H1 (cell line): ENCODE results near the gene AK2. TPM values are rescaled to one million over a fixed set of nuclear protein-coding genes. Genes with fewer than 3 reads are reported as not detected.

Experiments used
- CTCF ChIA-PET: fragments of 300-600 bp; sonication (Branson Sonifier 250); formaldehyde crosslinking; loops from one replicate; lab custom pipeline; 2021; ENCODE audit not compliant: partially characterized antibody; lab: Charles Lee
- POLR2A ChIA-PET: fragments of 300-600 bp; sonication (Branson Sonifier 250); formaldehyde crosslinking; loops from one replicate; lab custom pipeline; 2021; ENCODE audit warnings: inconsistent platforms; ENCODE audit not compliant: partially characterized antibody; lab: Charles Lee
- DNase-seq, 2 experiments: peaks; one replicate each; pipeline versions ENCODE4 v3.0.0 to v3.0.0-alpha.2; 2010 to 2022; ENCODE audit warnings: low spot score in 2 of 2, low read depth in 1 of 2, mixed read lengths in 1 of 2
- FAIRE-seq: peaks from 2 replicates; lab custom pipeline; 2011; peaks lifted over from hg19 to GRCh38; lab: Jason Lieb, UNC
- H2AFZ ChIP-seq: 2 replicates; pipeline ENCODE4 v1.8.1; 2012; ENCODE audit warnings: low read length, inconsistent platforms
- H2AK5ac ChIP-seq: 2 replicates; pipeline ENCODE4 v1.6.1; 2013; ENCODE audit warnings: low read depth, low read length
- H2BK120ac ChIP-seq: replicated peaks from 2 replicates; pipeline ENCODE3; 2013; ENCODE audit warnings: low read depth, low read length, inconsistent platforms
- H2BK12ac ChIP-seq: 2 replicates; pipeline ENCODE4 v1.6.1; 2013; ENCODE audit warnings: low read depth, low read length
- H2BK15ac ChIP-seq: 2 replicates; pipeline ENCODE4 v1.6.1; 2013; ENCODE audit warnings: low read length
- H2BK20ac ChIP-seq: 2 replicates; pipeline ENCODE4 v1.6.1; 2013; ENCODE audit warnings: low read length
- H2BK5ac ChIP-seq: 2 replicates; pipeline ENCODE4 v1.6.1; 2013; ENCODE audit warnings: low read depth, low read length
- H3K14ac ChIP-seq: 2 replicates; pipeline ENCODE4 v1.6.1; 2013; ENCODE audit warnings: inconsistent platforms; ENCODE audit not compliant: insufficient read length
- H3K18ac ChIP-seq: 2 replicates; pipeline ENCODE4 v1.6.1; 2013; ENCODE audit warnings: low read length; ENCODE audit errors: extremely low read depth
- H3K23ac ChIP-seq: 2 replicates; pipeline ENCODE4 v1.6.1; 2013; ENCODE audit warnings: inconsistent platforms; ENCODE audit not compliant: insufficient read length
- H3K23me2 ChIP-seq: 2 replicates; pipeline ENCODE4 v1.6.1; 2013; ENCODE audit warnings: low read depth, low read length
- H3K27ac ChIP-seq: 2 replicates; pipeline ENCODE4 v1.6.1; 2011; ENCODE audit warnings: low read depth, low read length, inconsistent platforms
- H3K27me3 ChIP-seq, 4 experiments: replicated peaks in 1 of 4; 1 replicate in 1 of 4; 2 replicates in 3 of 4; pipeline versions ENCODE4 v1.6.1 to v1.8.1; 2011 to 2013; ENCODE audit warnings: low read length in 3 of 4, mild to moderate bottlenecking in 3 of 4, inconsistent platforms in 2 of 4, mixed read lengths in 2 of 4, moderate library complexity in 1 of 4; ENCODE audit not compliant: control insufficient read depth in 3 of 4, insufficient read depth in 3 of 4; ENCODE audit errors: extremely low read depth in 1 of 4
- H3K36me3 ChIP-seq, 4 experiments: 2 replicates each; pipeline versions ENCODE4 v1.6.1 to v1.8.1; 2011 to 2013; ENCODE audit warnings: mild to moderate bottlenecking in 4 of 4, low read length in 3 of 4, moderate library complexity in 2 of 4, control low read depth in 1 of 4, inconsistent platforms in 1 of 4; ENCODE audit not compliant: insufficient read depth in 4 of 4, control insufficient read depth in 2 of 4
- H3K4ac ChIP-seq: replicated peaks from 2 replicates; pipeline ENCODE3; 2013; ENCODE audit warnings: low read length, low read depth, mixed read lengths, inconsistent platforms; ENCODE audit not compliant: insufficient read length
- H3K4me1 ChIP-seq, 4 experiments: replicated peaks in 1 of 4; 1 replicate in 1 of 4; 2 replicates in 3 of 4; pipeline versions ENCODE4 v1.6.1 to v1.8.1; 2011 to 2013; ENCODE audit warnings: low read length in 3 of 4, inconsistent platforms in 2 of 4, mixed read lengths in 1 of 4; ENCODE audit not compliant: insufficient read depth in 4 of 4, control insufficient read depth in 3 of 4
- H3K4me2 ChIP-seq, 2 experiments: 2 replicates each; pipeline versions ENCODE4 v1.6.1 to v1.8.1; 2011 to 2013; ENCODE audit warnings: low read depth in 2 of 2, low read length in 2 of 2, control low read depth in 1 of 2, inconsistent platforms in 1 of 2, mild to moderate bottlenecking in 1 of 2; ENCODE audit not compliant: insufficient read depth in 1 of 2
- H3K4me3 ChIP-seq, 4 experiments: fragments of 200-600, 300-600 bp in 1 of 4; sonication (generic), shearing (Covaris generic), sonication (Bioruptor Twin) in 1 of 4; 2 replicates each; pipeline versions ENCODE4 v1.5.1 to v1.8.1; 2011 to 2016; ENCODE audit warnings: low read length in 4 of 4, low read depth in 3 of 4, control low read depth in 2 of 4, inconsistent platforms in 2 of 4, mild to moderate bottlenecking in 2 of 4, mixed read lengths in 1 of 4, moderate library complexity in 1 of 4; ENCODE audit not compliant: insufficient read depth in 2 of 4; ENCODE audit errors: extremely low read depth in 1 of 4
- H3K56ac ChIP-seq: replicated peaks from 2 replicates; pipeline ENCODE3; 2013; ENCODE audit warnings: low read depth, mild to moderate bottlenecking, mixed read lengths, low read length, inconsistent platforms; ENCODE audit not compliant: insufficient read length
- H3K79me1 ChIP-seq: 2 replicates; pipeline ENCODE4 v1.6.1; 2013; ENCODE audit warnings: low read depth, low read length, control low read depth
- H3K79me2 ChIP-seq, 2 experiments: 2 replicates each; pipeline versions ENCODE4 v1.6.1 to v1.8.1; 2012 to 2013; ENCODE audit warnings: low read length in 2 of 2, mild to moderate bottlenecking in 2 of 2, inconsistent platforms in 1 of 2; ENCODE audit not compliant: insufficient read depth in 2 of 2, control insufficient read depth in 1 of 2
- H3K9ac ChIP-seq, 4 experiments: replicated peaks in 1 of 4; 1 replicate in 1 of 4; 2 replicates in 3 of 4; pipeline versions ENCODE4 v1.6.1 to v1.8.1; 2011 to 2013; ENCODE audit warnings: low read depth in 3 of 4, low read length in 3 of 4, control low read depth in 2 of 4, mild to moderate bottlenecking in 2 of 4, moderate library complexity in 2 of 4, inconsistent platforms in 1 of 4; ENCODE audit errors: extremely low read depth in 1 of 4
- H3K9me3 ChIP-seq, 2 experiments: 2 replicates each; pipeline versions ENCODE4 v1.6.1 to v1.8.1; 2012 to 2013; ENCODE audit warnings: mild to moderate bottlenecking in 2 of 2, moderate library complexity in 2 of 2, control low read depth in 1 of 2, inconsistent platforms in 1 of 2, low read depth in 1 of 2, low read length in 1 of 2, mixed read lengths in 1 of 2; ENCODE audit not compliant: insufficient read depth in 2 of 2
- H4K20me1 ChIP-seq, 2 experiments: replicated peaks in 1 of 2; 2 replicates each; pipeline versions ENCODE3 to v1.8.1; 2011 to 2013; ENCODE audit warnings: inconsistent platforms in 2 of 2, low read length in 2 of 2, mild to moderate bottlenecking in 1 of 2; ENCODE audit not compliant: insufficient read depth in 2 of 2, control insufficient read depth in 1 of 2
- H4K5ac ChIP-seq: 2 replicates; pipeline ENCODE4 v1.6.1; 2013; ENCODE audit warnings: low read length, low read depth, mixed read lengths, inconsistent platforms; ENCODE audit not compliant: insufficient read length
- H4K8ac ChIP-seq: 2 replicates; pipeline ENCODE4 v1.8.0; 2013; ENCODE audit warnings: mild to moderate bottlenecking, moderate library complexity, low read length, inconsistent platforms; ENCODE audit not compliant: insufficient read depth; ENCODE audit errors: extremely low read depth
- H4K91ac ChIP-seq: replicated peaks from 2 replicates; pipeline ENCODE3; 2013; ENCODE audit warnings: low read length, mixed read lengths, inconsistent platforms; ENCODE audit not compliant: insufficient read length
- BCL11A ChIP-seq, 2 experiments: IDR thresholded peaks; one replicate each; pipeline ENCODE4 v1.6.1; 2011; ENCODE audit warnings: low read depth in 2 of 2, low read length in 2 of 2, mild to moderate bottlenecking in 2 of 2
- KDM5A ChIP-seq: fragments of 200-600 bp; IDR thresholded peaks from 2 replicates; pipeline ENCODE4 v1.7.1; 2012; ENCODE audit warnings: mild to moderate bottlenecking, low read length, inconsistent platforms, mixed read lengths
- POU5F1 ChIP-seq: IDR thresholded peaks from 2 replicates; pipeline ENCODE4 v1.6.1; 2011; ENCODE audit warnings: low read depth, mild to moderate bottlenecking, low read length, moderate library complexity
- SIRT6 ChIP-seq: IDR thresholded peaks from one replicate; pipeline ENCODE4 v1.7.1; 2012; ENCODE audit warnings: low read length, inconsistent platforms
- SUZ12 ChIP-seq: fragments of 200-600 bp; sonication (generic); IDR thresholded peaks from 2 replicates; pipeline ENCODE4 v1.6.1; 2012; ENCODE audit warnings: mild to moderate bottlenecking, inconsistent platforms, low read length, moderate library complexity, mixed read lengths
- WGBS, 2 experiments: shearing (Covaris generic) in 1 of 2; methylation state at CpG; one replicate each; pipeline versions ENCODE4 v1.1.6 to v1.1.7; 2013 to 2015; ENCODE audit warnings: low lambda C conversion rate in 2 of 2, mixed read lengths in 2 of 2, inconsistent platforms in 1 of 2, low coverage in 1 of 2, missing lambda C conversion rate in 1 of 2; ENCODE audit not compliant: insufficient replicate concordance in 2 of 2, insufficient coverage in 1 of 2, insufficient read length in 1 of 2; ENCODE audit errors: extremely low coverage in 1 of 2, missing lambda C conversion rate in 1 of 2; 5-methylcytosine and 5-hydroxymethylcytosine counted together
- polyA plus RNA-seq, 7 experiments: library from polyadenylated mRNA; depleted of rRNA in 3 of 7; stranded (reverse) in 5 of 7; unstranded in 2 of 7; fragments of >200 nt in 5 of 7; fragments of 200-250 nt in 2 of 7; gene quantifications; 1 replicate in 5 of 7; 2 replicates in 1 of 7; 4 replicates in 1 of 7; pipeline versions ENCODE4 v1.2.1 to v1.2.3, GENCODE V29; 2011 to 2013; ENCODE audit warnings: missing spikeins in 2 of 7, mixed read lengths in 2 of 7
- total RNA-seq: library from RNA; stranded (reverse); fragmentation: NEBNext Ultra II Directional; extraction: Animal tissue kit (Norgen Biotek cat#: 25700); gene quantifications from 2 replicates; pipeline ENCODE4 v1.2.1, GENCODE V29; 2021

The AK2 gene
- total and polyA plus RNA-seq, 2 of the 8 experiments (the other 6 are each of a cell fraction or from before 2014, with no cell fraction given) = 92.3 to 137 TPM

- Histone ChIP-seq H3K27ac (no peak overlapping the region), H3K4ac (no peak overlapping the region), H3K23me2 (no peaks in the 10 kb centered on the region), H4K5ac (no peak overlapping the region), H2BK20ac (no peak overlapping the region), H3K9me3 (no peaks in the 10 kb centered on the region), H2BK15ac (no peak overlapping the region), H4K91ac (no peak overlapping the region), H3K79me2 (no peaks in the 10 kb centered on the region), H3K23ac (no peak overlapping the region), H3K36me3 (peaks cover 36 to 69% (median 62%) of the 10 kb centered on the region in 4 experiments), H2AK5ac (no peak overlapping the region), H3K56ac (no peak overlapping the region), H3K4me1 (no peaks in the 10 kb centered on the region), H3K4me3 (no peak overlapping the region), H4K8ac (no peak overlapping the region), H4K20me1 (no peaks in the 10 kb centered on the region), H3K79me1 (no peaks in the 10 kb centered on the region), H2BK120ac (no peak overlapping the region), H3K14ac (no peak overlapping the region), H2AFZ (no peak overlapping the region), H3K9ac (no peak overlapping the region), H2BK5ac (no peak overlapping the region), H3K4me2 (no peak overlapping the region), H3K18ac (no peak overlapping the region), H2BK12ac (no peak overlapping the region), H3K27me3 (no peaks in the 10 kb centered on the region)
- DNase-seq (no peak), FAIRE-seq (no peak)
- POLR2A ChIA-PET = interaction anchor here (0.8 to 2.9 kb wide), 14 partner anchors 8 to 116 kb away, joined by 3 to 11 read pairs (median 5); partner anchors contain the start of genes AZIN2 and RNF19B
- TF ChIP-seq BCL11A (IDR thresholded peaks at IDR 0.05; ENCODE audit: low read depth in 2 of 2, low read length in 2 of 2) = no peak
- no peak for TF ChIP-seq KDM5A
- TF ChIP-seq SIRT6 = no peak
- TF ChIP-seq POU5F1 = no peak
- no peak for TF ChIP-seq SUZ12
- WGBS, 2 experiments = 94% methylated on average over 2 of the region's 2 CpGs; no CpG with 5 or more reads in 1 of the 2 experiments
- CTCF ChIA-PET = interaction anchor here (0.9 to 3.1 kb wide), 16 partner anchors 10 to 84 kb away, joined by 3 to 17 read pairs (median 5); partner anchors contain the start of gene AZIN2
Measured at GRCh38 chr1:33015216-33015615, 21.5 kb downstream of the AK2 start.
